NOMO-1 (cell line): ENCODE results near the gene CD7.
"Not testable (repeated sequence)": the region's sequence is repeated elsewhere in the genome, so short reads cannot be mapped to it uniquely, and the experiment has no call there.

Experiments
- DNase-seq, 2 experiments: peaks; one replicate each; lab custom pipeline; 2025; ENCODE audit not compliant: unreplicated experiment in 2 of 2; lab: John Stamatoyannopoulos, UW

The CD7 gene

DNA sequence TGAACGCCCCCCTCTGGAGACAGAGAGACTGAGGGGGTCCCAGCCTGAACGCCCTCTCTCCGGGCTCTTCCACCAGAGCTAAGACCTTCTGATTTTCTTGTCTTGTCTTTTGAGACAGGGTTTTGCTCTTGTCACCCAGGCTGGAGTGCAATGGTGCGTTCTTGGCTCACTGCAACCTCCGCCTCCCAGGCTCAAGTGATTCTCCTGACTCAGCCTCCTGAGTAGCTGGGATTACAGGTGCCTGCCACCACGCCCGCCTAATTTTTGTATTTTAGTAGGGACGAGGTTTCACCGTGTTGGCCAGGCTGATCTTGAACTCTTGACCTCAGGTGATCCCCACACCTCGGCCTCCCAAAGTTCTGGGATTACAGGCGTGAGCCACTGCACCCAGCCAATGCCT is 30.6 kb upstream of the CD7 start:
- not testable (repeated sequence) for DNase-seq

DNA sequence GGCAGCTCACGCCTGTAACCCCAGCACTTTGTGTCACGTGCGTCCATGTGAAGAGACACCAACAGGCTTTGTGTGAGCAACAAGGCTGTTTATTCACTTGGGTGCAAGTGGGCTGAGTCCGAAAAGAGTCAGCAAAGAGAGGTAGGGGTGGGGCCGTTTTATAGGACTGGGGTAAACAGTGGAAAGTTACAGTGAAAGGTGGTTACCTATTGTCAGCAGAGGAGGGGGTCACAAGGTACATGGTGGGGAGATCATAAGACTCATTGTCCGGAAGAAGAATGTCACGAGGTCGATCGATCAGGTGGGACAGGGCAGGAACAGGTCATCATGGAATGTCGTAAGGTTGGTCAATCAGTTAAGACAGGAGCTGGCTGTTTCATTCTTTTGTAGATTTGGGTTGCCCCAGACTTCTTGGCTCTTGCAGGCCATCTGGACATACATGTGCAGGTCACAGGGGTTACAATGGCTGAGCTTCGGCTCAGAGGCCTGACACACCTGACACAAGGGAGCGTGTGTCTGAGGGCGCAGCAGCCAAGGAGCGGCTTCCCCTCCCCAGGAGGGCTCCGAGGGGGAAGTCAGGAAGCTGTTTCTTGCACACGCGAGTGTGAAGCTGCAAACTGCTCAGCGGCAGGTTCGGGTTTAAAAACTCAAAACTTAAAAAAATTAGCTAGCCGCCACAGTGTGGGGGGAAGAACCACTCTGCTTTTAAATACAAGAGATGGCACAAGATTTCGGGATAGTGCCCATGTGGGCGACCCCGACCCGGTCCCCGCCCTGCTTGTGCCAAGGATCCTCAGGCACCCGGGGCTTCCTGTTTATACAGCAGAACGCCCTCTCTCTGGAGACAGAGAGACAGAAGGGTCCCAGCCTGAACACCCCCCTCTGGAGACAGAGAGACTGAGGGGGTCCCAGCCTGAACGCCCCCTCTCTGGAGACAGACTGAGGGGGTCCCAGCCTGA is 29.2 kb upstream of the CD7 start:
- DNase-seq: no peak

DNA sequence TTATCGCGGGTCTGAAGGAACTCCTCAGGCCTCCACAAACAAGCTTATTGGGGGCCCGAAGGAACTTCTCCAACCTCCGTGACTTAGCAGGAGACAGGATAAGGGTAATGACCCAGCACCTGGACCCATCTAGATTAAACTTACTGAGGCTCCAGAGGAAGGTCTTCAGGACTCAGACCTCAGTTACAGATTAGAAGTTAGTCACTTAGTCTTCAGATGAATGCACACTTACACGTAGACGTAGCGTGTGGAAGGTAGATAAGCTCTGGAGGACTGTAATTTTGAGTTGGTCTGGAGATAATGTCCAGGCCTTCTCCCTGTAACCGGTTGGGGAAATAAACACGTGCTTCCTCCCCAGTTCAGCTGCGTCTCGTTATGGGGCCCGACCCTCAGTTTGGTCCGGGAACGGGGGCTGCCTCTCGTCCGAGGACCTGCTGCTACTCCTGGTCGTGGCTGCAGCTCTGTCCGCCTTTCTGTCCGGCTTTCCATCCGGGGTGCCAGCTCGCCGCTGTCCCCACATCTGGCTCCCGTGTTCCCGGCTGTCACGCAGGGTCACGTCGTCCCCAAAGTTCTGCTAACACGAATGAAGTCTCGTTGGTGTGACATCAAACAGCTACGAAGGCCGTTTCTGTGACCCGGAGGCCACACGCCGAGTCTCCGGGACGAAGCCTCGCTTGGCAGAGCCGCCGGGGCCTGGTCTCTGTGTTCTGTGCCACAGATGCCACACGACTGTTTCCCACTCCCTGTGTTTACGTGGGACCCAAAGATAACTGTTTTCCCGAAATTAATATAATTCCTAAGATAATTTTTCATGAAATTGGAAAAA is 28.0 kb upstream of the CD7 start:
- no peak for DNase-seq

DNA sequence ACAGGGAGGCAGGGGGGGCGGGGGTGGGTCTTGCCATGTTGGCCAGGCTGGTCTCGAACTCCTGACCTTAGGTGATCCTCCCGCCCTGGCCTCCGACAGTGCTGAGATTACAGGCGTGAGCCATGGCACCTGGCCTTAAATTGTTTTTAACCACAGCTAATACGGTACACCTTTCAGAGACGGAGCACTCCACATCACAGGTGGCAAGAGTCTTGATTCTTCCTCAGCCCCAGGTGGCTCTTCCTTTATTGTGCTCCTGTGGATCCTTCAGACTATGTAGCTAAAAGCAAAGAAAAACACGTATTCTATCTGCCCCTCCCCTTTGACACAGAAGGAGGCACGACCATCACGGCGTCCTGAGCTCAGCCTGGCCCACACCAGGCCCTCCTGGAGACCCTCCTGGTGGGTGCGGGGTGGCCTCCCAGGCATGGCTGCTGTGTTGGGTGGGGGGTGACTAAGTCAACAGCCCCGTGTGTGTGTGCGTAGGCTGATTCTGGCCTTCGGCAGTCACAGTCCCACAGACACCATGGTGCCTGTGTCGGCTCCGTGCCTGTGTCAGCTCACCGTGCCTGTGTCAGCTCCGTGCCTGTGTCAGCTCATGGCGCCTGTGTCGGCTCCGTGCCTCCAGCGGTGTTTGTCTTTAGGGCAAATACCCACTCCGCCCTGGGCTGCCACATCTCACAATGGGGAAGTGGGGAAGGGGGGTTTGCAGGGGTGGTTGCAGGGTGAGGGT is 26.9 kb upstream of the CD7 start:
- no peak for DNase-seq

DNA sequence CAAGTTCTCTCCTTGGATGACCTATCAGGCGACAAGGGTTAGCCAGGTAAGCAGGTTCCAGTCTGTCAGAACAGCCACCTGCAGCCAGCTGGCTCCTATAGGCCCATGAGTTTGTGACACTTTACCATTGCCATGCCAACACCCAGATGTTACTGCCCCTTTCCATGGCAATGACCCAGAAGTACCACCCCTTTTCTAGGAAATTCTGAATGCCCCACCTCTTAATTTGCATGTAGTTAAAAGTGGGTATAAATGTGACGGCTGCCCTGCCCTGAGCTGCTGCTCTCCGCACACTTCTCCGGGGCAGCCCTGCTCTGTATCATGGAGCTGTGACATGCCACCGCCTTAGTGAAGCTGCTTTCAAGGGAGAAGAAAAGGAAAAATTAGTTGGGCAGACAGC is 26.2 kb upstream of the CD7 start:
- no peak for DNase-seq

DNA sequence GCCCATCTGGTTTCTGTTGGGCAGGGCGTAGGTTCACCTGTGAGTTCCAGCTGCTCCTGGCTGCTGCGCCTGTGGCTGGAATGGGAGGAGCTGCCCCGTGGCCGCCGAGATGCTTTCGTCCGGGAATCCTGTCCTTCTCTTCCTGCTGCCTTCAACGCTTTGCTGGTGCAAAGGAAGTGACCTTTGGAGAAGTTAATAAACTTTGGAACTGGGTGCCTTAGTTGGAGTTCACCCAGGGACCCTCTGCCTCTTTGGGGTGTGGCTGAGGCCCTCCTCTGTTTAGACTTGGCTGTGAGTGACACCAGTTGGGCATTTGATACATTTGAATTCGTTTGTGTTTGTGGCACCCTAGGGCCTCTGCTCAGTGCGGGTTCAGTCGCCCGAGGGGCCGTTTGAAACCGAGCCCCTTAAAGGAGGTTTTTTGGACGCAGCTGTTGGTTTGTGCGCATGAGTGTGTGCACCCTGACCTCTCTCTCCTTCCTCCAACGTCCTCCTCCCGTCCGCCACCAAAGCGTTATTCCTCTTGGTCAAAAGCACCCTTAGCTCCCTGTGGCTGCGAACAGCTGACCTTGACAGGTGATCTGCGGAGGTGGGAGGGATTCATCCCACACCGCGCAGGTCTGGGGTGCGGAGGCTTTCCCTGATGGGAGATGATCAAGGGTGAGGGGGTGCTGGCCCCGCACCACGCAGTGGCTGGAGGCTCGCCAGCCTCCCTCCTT is 25.1 kb upstream of the CD7 start:
- DNase-seq: no peak

DNA sequence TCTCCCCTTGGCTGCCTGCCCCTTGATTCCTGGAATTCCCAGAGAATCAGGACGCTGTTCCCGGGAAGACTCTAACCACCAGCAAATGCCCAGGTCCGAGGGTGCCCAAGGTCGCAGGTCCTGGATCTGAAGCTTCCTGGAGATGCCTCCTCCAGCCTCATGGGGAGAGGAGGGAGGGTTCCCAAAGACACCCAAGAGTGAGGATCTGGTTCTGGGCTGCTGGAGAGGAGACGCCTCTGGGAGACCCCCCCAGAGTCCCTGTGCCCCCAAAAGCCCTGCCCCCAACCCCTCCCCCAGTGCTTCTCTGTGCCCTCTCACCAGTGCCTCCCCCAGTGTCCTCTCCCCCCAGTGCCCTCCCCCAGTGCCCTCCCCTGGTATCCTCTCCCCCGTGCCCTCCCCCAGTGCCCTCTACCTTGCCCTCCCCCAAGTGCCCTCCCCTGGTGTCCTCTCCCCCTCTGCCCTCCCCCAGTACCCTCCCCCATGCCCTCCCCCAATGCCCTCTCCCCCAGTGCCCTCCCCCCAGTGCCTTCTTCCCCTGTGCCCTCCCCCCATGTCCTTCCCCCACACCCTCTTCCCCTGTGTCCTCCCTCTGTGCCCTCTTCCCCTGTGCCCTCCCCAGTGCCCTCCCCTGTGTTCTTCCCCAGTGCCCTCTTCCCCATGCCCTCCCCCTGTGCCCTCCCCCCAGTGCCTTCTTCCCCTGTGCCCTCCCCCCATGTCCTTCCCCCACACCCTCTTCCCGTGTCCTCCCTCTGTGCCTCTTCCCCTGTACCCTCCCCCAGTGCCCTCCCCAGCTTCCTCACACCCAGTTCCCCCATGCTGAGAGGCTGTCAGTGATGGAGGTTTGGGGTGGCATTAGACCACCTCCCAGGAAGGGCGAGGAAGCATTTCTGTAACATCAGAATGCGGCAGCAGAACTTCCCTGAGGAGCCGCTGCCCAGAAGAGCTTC is 22.5 kb upstream of the CD7 start:
- DNase-seq: no peak

DNA sequence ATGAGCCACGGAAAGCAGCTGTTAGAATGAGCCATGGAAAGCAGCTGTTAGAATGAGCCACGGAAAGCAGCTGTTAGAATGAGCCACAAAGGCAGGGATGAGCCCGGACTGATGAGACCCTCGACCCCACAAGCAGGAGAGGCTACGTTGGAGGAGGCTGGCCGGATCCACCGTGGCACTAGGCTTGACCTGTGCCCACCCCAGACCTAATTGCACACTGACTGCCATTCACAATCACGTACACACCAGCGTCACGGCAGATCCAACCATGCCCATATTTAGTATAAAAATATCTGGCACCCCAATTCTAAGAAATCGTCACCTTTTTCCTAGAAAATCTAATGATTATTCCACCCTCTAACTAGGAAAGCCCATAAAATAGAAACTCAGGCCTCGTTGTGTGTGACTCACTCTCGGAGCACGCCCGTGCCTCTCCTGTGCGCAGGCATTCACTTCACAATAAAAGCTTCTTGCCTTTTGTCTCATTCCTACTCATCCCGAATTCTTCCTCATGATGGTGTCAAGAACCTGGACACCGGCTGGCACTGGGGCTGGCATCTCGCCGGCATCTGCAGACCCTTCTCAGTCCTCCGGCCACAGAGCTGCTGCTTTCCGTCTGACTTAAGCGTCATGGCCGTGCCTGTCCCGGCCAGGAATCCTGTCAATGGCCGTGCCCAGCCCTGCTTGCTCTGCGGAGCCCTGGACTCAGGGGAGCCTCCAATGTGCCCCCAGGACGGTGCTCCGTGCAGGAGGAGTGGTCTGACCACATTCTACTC is 21.6 kb upstream of the CD7 start:
- DNase-seq: no peak

DNA sequence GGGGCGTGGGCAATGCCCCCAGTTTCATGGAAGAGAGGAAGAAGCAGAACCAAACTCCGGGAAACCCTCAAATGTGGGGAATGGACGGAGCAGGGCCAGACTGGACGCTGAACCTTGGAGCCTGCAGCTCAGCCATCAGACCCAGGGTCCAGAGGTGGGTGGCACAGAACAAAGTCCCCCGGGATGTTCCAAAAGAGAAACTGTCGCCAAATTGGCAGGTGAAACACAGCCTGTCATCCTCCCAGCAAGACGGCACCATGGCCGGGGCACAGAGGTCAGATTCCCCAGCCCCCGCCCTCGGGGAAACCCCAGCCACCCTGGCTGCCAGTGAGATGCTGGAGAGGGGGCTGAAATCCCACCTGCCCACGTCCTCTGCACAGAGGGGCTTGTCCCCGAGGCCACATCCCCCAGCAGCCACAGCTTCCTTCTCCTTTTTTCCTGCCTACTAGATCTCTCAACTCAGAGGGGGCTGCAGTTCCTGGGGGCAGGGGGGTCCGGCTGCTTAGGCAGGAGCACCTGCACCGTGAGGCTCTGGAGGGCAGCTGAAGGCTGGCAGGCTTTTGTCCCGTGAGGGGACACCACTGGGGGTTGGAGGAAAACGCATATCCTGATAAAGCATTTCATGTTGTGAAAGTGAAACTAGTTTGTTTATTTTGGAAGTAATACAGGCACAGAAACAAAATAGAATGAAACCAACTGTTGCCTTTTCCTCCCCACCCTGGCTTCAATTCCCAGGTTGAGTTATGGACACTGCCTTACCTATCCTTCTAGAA is 17.4 kb upstream of the CD7 start:
- peak in 1 of 2 experiments; percentile 24 for DNase-seq

DNA sequence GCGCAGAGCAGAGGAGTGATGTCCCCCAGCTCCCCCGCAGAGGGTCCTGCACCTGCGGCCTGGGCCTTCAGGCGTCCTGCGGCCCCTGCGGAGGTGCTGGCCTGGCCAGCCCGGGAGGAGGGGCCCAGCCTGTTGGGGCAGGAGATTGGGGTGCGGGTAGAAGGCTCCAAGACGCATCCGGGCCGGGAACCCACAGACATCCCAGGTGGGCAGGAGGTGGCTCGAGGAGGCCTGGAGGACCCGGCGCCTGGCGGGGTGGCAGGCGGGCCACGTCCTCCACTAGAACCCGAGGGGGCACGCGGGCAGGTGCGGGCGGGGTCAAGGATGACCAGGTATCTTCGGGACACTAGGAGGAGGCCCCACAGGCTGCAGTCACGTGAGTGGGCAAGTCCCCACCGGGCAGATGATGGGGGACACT is 16.8 kb upstream of the CD7 start:
- DNase-seq: no peak

DNA sequence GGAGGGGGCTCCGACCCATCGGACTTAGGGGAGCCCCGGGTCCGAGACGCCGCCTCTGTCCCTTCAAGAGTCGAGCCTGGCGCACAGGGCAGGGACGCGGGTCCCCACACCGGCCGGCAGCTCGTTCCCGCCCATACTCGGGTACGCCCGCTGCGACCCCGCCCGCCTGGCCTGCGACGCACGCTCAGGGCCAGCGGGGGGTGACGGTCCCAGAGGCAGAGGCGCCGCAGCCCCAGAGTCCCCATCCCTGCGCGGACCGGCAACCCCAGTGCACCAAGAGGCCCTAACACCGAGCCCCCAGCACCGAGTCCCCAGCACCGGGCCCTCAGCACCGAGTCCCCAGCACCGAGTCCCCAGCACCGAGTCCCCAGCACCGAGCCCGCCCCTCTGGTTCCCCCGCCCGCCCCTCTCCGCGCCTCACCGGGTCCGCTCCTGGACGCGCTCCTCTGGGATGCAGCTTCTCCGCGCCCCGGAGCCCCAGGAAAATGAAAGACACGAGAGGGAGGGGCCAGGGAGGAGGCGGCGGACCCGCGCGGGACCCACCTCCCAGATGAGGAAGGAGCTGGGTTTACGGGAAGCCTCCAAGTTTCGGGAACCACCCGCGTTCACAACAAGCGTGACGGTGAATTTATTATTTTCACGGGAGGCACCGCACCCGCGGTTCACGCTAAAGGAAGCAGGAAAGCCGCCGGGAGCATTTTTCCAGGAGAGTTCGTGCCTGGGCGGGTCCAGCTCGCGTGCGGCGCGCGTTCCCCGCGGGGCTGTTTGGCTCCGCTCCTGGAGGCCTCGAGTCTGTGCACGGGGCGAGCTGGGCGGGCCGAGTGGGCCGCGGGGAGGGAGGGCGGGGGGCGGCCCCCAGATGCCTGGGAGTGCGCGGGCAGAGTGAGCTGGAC is 16.1 kb upstream of the CD7 start, which contains the start of gene SECTM1:
SECTM1 (minus strand) TSS at position 488 of the 893 bp plus-strand sequence. CDS start 6,526 bp downstream, outside the sequence.
- DNase-seq: no peak

DNA sequence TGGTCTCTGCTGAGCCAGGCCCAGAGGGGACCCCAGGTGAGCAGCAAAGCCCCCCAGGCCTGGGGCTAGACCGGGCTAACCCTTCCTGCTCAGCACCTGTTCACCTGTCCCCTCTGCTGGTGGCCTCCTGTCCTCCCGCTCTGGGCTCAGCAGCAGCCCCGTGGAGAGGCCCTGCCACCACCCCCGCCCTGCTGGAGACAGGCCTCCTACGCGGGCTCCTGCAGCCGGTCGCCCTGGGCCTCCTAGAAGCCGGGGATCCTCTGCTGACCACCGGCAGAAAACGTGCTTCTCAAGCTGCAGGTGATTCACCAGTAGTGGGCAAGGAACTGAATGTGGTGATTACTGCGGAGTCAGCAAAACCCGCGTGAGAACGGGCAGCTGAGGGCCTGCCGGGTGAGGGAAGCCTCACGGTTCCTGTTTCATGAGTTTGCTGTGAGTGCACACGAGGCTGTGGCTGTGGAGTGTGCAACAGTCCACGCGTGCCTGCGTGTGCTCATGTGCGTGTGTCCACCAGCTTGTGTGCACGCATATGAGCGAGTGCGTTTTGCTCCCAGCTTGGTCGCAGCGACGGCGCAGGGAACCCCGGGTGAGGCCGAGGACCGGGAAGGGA is 15.4 kb upstream of the CD7 start:
- peak; percentile 43 to 64 for DNase-seq

DNA sequence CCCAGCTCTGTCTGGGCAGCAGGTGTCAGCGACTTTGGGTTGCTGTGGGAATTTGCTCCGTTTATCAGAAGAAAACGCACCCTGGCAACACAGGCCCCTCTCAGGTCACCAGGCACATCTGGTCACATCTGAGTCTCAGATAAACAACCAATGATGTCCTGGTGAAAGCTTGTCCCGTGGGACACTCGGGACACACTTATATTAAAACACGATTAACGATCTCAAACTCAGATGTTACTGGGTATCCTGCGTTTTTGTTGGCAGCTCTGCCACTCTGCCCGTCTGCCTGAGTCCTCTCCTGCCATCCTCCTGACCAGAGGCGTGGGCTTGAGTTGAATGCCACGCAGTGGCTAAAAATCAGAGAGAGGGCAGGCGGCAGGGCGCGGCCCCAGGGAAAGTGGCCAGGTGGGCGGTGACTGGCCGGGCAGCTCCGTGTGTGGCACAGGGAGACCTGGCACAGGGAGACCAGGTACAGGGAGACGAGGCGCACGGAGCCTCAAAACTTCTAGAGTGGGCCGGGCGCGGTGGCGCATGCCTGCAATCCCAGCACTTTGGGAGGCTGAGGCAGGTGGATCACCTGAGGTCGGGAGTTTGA is 14.0 kb upstream of the CD7 start:
- no peak for DNase-seq

DNA sequence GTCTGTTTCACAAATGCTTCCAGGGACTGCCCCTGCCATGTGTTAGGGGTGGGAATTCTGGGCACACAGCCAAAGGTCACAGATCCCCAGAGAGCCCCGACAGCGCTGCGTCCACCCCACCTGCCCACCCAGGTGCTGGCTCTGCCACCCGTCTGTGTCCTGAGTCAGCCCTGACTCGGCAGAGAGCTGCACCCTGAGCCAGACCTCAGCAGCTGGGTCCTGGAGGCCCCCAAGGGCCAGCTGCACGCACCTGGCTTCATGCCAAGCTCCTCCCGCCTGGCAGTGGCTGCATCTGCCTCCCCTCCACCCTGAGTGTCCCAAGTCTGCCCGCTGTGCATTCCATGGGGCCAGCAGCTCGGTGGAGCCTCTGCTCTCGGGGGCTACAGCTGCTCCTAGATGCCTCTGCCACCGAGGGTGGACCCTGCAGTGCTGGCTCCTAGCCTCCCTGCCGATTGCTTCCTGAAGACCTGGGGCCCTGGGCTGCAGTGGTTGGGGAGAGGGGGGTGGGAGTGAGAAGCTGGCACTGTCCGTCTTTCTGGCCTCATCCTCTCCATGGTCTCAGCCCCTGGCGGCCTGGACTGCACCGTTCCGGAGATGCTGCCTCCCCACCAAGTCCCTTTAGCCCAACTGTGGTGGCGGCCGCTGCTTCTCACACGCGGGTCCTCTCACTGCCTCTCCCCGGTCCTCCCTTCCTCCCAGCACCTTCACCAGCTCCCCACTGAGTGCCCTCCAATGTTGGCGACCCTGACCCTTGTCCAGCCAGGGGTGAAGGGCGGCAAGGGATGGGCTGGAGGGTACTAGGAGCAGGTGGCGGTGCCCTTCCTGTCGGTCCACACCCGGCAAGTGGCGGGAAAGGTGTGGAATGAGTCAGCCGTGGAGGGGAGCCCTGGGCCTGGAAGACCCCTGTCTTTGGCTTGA is 13.2 kb upstream of the CD7 start:
- no peak for DNase-seq
